Measurements from ENCODE around the gene PLEKHG4B. TPM values are rescaled to one million over a fixed set of nuclear protein-coding genes. Genes with fewer than 3 reads are reported as not detected.
A peak's percentile ranks its signal among the peaks of the same experiment; 100 is the strongest.

The PLEKHG4B gene
- total RNA-seq, 1 experiment from 2014 or later, result 0.28 TPM

DNA sequence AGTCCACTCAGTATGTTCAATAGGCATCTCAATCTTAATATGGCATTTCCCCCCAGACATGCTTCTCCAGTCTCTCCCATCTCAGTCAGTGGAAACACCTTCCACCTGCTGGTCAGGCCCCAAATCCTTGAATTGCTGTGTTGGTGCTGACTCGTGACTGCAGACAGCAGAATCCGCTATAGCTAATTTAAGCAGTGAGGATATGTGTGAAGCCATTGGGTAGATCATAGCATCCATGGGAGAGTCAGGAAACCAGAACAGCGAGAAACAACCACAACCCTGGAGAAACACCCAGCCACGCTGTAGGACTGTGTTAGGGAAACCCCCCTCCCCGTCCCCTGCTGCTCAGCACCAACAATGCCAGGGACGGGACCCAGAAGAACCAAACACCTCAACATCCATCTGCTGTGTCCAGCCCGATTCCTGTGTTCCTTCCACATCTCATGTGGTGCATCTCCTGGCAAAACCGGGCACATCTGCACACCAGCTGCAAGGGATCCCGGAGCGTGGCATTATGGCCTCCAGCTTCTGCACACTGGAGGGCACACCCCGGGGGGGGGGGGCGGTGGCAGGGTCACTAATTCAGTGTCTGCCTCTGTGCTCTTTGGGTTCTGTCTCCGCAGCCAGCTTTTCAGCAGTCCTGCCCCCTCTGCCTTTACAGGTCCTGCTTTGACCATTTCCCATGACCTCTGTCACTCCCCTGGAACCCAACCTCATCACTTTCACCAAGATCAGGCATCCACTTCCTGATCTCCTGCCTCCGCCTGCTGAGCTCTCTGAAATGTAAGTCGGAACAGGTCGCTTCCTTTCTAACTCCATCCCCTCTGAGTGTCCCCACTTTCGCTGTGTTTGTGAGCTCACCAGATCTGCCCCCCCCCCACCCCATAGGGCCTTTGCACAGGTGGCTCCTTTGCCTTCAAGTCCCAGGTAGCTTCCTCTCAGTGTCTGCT is 2.4 kb upstream of the PLEKHG4B start:
- no peak overlapping the region for H3K4me3 ChIP-seq (ENCODE audit: low read depth, low read length, poor library complexity, severe bottlenecking)
- ChIA-PET CTCF (no interaction called here), POLR2A (ENCODE audit: low non-redundant PET) (no interaction called here)
- no peak for DNase-seq (ENCODE audit: low spot score)
- no peaks in the 10 kb centered on the region for H3K9me3 ChIP-seq (ENCODE audit: low read depth, low read length, poor library complexity, severe bottlenecking)
- no peaks in the 10 kb centered on the region for H3K4me1 ChIP-seq (ENCODE audit: insufficient read depth, low read length, poor library complexity, severe bottlenecking)
- intact Hi-C loops (cut with micrococcal nuclease; ENCODE audit: unreplicated experiment), result no loop called here
- H3K36me3 ChIP-seq (ENCODE audit: insufficient read depth, low read length, poor library complexity, severe bottlenecking), result no peaks in the 10 kb centered on the region
- TF ChIP-seq EZH2 (IDR thresholded peaks at IDR 0.05; ENCODE audit: borderline replicate concordance, low read depth, low read length, poor library complexity, severe bottlenecking), result no peak
- TF ChIP-seq, protein P1, sequence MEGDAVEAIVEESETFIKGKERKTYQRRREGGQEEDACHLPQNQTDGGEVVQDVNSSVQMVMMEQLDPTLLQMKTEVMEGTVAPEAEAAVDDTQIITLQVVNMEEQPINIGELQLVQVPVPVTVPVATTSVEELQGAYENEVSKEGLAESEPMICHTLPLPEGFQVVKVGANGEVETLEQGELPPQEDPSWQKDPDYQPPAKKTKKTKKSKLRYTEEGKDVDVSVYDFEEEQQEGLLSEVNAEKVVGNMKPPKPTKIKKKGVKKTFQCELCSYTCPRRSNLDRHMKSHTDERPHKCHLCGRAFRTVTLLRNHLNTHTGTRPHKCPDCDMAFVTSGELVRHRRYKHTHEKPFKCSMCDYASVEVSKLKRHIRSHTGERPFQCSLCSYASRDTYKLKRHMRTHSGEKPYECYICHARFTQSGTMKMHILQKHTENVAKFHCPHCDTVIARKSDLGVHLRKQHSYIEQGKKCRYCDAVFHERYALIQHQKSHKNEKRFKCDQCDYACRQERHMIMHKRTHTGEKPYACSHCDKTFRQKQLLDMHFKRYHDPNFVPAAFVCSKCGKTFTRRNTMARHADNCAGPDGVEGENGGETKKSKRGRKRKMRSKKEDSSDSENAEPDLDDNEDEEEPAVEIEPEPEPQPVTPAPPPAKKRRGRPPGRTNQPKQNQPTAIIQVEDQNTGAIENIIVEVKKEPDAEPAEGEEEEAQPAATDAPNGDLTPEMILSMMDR (conservative IDR thresholded peaks at IDR 0.05; ENCODE audit: low read depth, low read length), result no peak
- no TSS peak for BruUV-seq (replicated peaks)
- H3K27ac ChIP-seq (ENCODE audit: low read depth, low read length, poor library complexity, severe bottlenecking), result no peak overlapping the region
- peaks cover 68% of the 10 kb centered on the region for H3K27me3 ChIP-seq (replicated peaks; ENCODE audit: insufficient read depth, low read depth, low read length, poor library complexity)

DNA sequence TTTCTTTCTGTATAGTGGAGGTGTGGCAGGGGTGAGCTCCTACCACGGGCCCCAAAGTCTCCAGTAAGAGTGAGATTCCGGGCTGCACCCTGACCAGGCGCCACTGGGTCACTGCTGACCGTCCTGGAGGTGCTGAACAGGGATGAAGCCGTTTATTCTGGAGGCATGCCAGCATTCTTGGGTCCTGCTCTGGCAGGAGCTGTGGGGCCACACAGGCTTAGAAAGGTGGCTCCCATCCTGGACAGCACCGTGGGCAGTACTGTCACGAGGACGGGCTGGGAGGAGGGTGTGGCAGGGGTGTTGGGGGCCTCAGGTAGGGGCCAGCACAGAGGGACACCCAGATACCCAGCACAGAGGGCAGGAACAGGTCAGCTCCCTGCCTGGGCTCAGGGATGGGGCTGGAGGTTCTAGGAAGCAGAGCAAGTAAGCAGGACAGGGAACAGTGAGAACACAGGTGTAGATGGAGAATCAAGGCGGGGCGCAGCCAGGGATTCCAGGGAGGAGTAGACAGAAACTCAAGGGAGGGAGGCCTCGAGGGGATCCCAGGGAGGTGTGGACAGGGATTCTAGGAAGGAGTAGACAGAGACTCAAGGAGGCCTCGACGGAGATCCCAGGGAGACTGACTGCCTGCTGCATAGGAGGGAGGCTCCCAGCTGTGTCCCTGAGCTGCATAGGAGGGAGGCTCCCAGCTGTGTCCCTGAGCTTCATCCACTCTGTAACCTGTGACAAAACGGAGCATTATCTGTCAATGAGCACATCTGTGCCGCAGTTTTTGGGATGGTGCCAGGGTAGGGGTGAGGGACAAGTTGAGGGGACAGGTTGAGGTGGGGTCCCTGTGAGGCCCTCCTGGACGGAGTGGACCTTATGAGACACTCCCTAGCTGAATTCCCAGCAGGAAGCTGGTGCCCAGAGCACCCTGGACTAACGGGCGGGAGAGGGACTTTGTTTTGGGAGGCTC is 1.1 kb upstream of the PLEKHG4B start:
- Histone ChIP-seq H3K36me3 (ENCODE audit: insufficient read depth, low read length, poor library complexity, severe bottlenecking) (no peaks in the 10 kb centered on the region), H3K9me3 (ENCODE audit: low read depth, low read length, poor library complexity, severe bottlenecking) (no peaks in the 10 kb centered on the region), H3K4me1 (ENCODE audit: insufficient read depth, low read length, poor library complexity, severe bottlenecking) (no peaks in the 10 kb centered on the region), H3K27ac (ENCODE audit: low read depth, low read length, poor library complexity, severe bottlenecking) (no peak overlapping the region), H3K27me3 (replicated peaks; ENCODE audit: insufficient read depth, low read depth, low read length, poor library complexity) (peaks cover 79% of the 10 kb centered on the region), H3K4me3 (ENCODE audit: low read depth, low read length, poor library complexity, severe bottlenecking) (no peak overlapping the region)
- ChIA-PET POLR2A (ENCODE audit: low non-redundant PET) (no interaction called here), CTCF (interaction anchor here (0.5 kb wide), 1 partner anchor 384 kb away, joined by 3 read pairs; no protein-coding TSS in a partner anchor)
- BruUV-seq (replicated peaks), result no TSS peak
- TF ChIP-seq, protein P1 (conservative IDR thresholded peaks at IDR 0.05; ENCODE audit: low read depth, low read length), result no peak
- no peak for TF ChIP-seq EZH2 (IDR thresholded peaks at IDR 0.05; ENCODE audit: borderline replicate concordance, low read depth, low read length, poor library complexity, severe bottlenecking)
- DNase-seq (ENCODE audit: low spot score), result peak; percentile 12
- intact Hi-C loops (cut with micrococcal nuclease; ENCODE audit: unreplicated experiment), result no loop called here

DNA sequence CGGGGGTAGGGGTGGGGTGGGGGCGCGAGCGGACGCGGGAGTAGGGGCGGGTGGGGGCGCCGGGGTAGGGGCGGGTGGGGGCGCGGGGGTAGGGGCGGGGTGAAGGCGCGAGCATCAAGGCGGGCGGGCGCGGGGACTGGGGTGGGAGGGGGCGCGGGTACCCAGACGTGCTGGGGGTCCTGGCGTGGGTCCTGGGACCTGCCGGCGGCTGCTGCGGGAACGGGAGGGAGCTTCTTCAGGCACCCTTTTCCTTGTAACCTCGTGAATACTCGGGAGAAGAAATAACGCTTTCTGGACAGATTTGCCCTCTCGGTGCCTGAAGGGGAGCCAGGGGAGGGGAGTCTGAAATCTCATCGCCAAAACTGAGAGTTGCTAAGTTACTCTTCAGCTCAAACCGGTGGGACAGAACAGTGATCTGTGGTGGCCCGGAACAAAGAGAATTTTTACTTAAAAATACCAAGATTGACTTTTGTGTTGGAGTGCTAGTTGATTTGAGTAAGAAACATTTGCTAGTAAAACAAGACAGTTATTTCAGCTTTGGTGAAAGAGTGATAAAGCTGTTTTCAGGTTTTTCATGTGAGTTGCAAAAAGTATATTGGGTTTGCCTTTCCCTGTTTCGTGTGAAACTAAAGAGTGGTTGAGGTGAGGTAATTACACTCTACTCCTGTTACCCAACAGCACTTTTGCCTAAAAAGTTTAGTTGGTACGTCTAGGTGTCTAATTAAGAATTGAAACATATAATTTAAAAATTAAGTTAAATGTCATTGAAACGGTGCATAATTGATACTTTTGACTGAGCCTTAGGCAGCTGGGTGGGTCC is 643 bp downstream of the PLEKHG4B start:
- ChIA-PET POLR2A (ENCODE audit: low non-redundant PET) (interaction anchor here (0.5 kb wide), 1 partner anchor 224 kb away, joined by 3 read pairs; no protein-coding TSS in a partner anchor), CTCF (no interaction called here)
- no peaks in the 10 kb centered on the region for H3K36me3 ChIP-seq (ENCODE audit: insufficient read depth, low read length, poor library complexity, severe bottlenecking)
- BruUV-seq (replicated peaks), result no TSS peak
- intact Hi-C loops (cut with micrococcal nuclease; ENCODE audit: unreplicated experiment), result no loop called here
- no peak overlapping the region for H3K27ac ChIP-seq (ENCODE audit: low read depth, low read length, poor library complexity, severe bottlenecking)
- H3K4me3 ChIP-seq (ENCODE audit: low read depth, low read length, poor library complexity, severe bottlenecking), result no peak overlapping the region
- no peaks in the 10 kb centered on the region for H3K9me3 ChIP-seq (ENCODE audit: low read depth, low read length, poor library complexity, severe bottlenecking)
- TF ChIP-seq, protein P1 (conservative IDR thresholded peaks at IDR 0.05; ENCODE audit: low read depth, low read length), result no peak
- TF ChIP-seq EZH2 (IDR thresholded peaks at IDR 0.05; ENCODE audit: borderline replicate concordance, low read depth, low read length, poor library complexity, severe bottlenecking), result no peak
- no peak for DNase-seq (ENCODE audit: low spot score)
- H3K27me3 ChIP-seq (replicated peaks; ENCODE audit: insufficient read depth, low read depth, low read length, poor library complexity), result peaks cover 90% of the 10 kb centered on the region
- H3K4me1 ChIP-seq (ENCODE audit: insufficient read depth, low read length, poor library complexity, severe bottlenecking), result no peaks in the 10 kb centered on the region

Measured in A673 (cell line).